CD14-positive monocyte (primary cell): ENCODE results near the gene TAS2R30. TPM values are rescaled to one million over a fixed set of nuclear protein-coding genes. Genes with fewer than 3 reads are reported as not detected.

ENCODE experiments used
- DNase-seq, 3 donors: peaks; one replicate each; pipeline ENCODE4 v3.0.0-alpha.2; 2011 to 2022
- H2AFZ ChIP-seq: 2 replicates; pipeline ENCODE4 v1.6.0; 2012; ENCODE audit warnings: mild to moderate bottlenecking, low read depth, low read length, inconsistent platforms; ENCODE audit not compliant: insufficient read depth, poor library complexity, severe bottlenecking
- H3K27ac ChIP-seq, 2 donors: 1 replicate in 1 of 2; 2 replicates in 1 of 2; pipeline ENCODE4 v1.5.1; 2012 to 2013; ENCODE audit warnings: low read length in 2 of 2, control low read depth in 1 of 2, inconsistent platforms in 1 of 2, low read depth in 1 of 2, mild to moderate bottlenecking in 1 of 2
- H3K27me3 ChIP-seq, 2 donors: one replicate each; pipeline versions ENCODE4 v1.6.0 to v1.6.1; 2011 to 2013; ENCODE audit warnings: low read length in 2 of 2; ENCODE audit not compliant: control insufficient read depth in 2 of 2, insufficient read depth in 2 of 2
- H3K36me3 ChIP-seq, 2 donors: replicated peaks in 1 of 2; 1 replicate in 1 of 2; 2 replicates in 1 of 2; pipeline versions ENCODE4 v1.5.1 to v1.6.1; 2012 to 2013; ENCODE audit warnings: low read length in 2 of 2, control low read depth in 1 of 2, inconsistent platforms in 1 of 2, mild to moderate bottlenecking in 1 of 2; ENCODE audit not compliant: insufficient read depth in 2 of 2, control insufficient read depth in 1 of 2
- H3K4me1 ChIP-seq, 2 donors: 1 replicate in 1 of 2; 2 replicates in 1 of 2; pipeline versions ENCODE4 v1.5.1 to v1.6.1; 2012 to 2013; ENCODE audit warnings: low read length in 2 of 2, control low read depth in 1 of 2, inconsistent platforms in 1 of 2, mild to moderate bottlenecking in 1 of 2, moderate library complexity in 1 of 2; ENCODE audit not compliant: insufficient read depth in 2 of 2, control insufficient read depth in 1 of 2
- H3K4me2 ChIP-seq: replicated peaks from 2 replicates; pipeline ENCODE3; 2012; ENCODE audit warnings: low read length, moderate library complexity, mild to moderate bottlenecking; ENCODE audit not compliant: poor library complexity, severe bottlenecking; ENCODE audit errors: extremely low read depth
- H3K4me3 ChIP-seq, 3 experiments: fragments of 200-600 bp in 1 of 3; sonication (generic) in 1 of 3; replicated peaks in 1 of 3; 1 replicate in 2 of 3; 2 replicates in 1 of 3; pipeline ENCODE4 v1.5.1; 2011 to 2013; ENCODE audit warnings: low read length in 3 of 3, mild to moderate bottlenecking in 3 of 3, control low read depth in 2 of 3, low read depth in 2 of 3, inconsistent platforms in 1 of 3, moderate library complexity in 1 of 3
- H3K79me2 ChIP-seq: 2 replicates; pipeline ENCODE4 v1.6.0; 2012; ENCODE audit warnings: mild to moderate bottlenecking, control low read depth, inconsistent platforms, low read length, moderate library complexity; ENCODE audit not compliant: insufficient read depth
- H3K9ac ChIP-seq: 2 replicates; pipeline ENCODE4 v1.6.0; 2017; ENCODE audit warnings: low read length, mild to moderate bottlenecking; ENCODE audit not compliant: insufficient read depth, poor library complexity, severe bottlenecking
- H3K9me3 ChIP-seq, 2 donors: replicated peaks in 1 of 2; 1 replicate in 1 of 2; 2 replicates in 1 of 2; pipeline versions ENCODE4 v1.5.1 to v1.6.1; 2012 to 2013; ENCODE audit warnings: low read length in 2 of 2, control low read depth in 1 of 2; ENCODE audit not compliant: control insufficient read depth in 1 of 2, insufficient read depth in 1 of 2
- H4K20me1 ChIP-seq: 2 replicates; pipeline ENCODE4 v1.6.0; 2012; ENCODE audit warnings: mild to moderate bottlenecking, low read length, control low read depth, moderate library complexity; ENCODE audit not compliant: insufficient read depth
- H3K27ac Mint-ChIP-seq, 7 donors: one replicate each; pipeline ENCODE4 v1.8.0; 2020; ENCODE audit warnings: mild to moderate bottlenecking in 7 of 7, mixed read lengths in 7 of 7, moderate library complexity in 6 of 7, inconsistent platforms in 2 of 7
- H3K27me3 Mint-ChIP-seq, 3 donors: one replicate each; pipeline ENCODE4 v1.8.0; 2021 to 2022; ENCODE audit warnings: low read depth in 3 of 3, mild to moderate bottlenecking in 3 of 3, mixed read lengths in 3 of 3, moderate library complexity in 3 of 3, inconsistent platforms in 1 of 3
- H3K36me3 Mint-ChIP-seq, 2 donors: one replicate each; pipeline ENCODE4 v1.8.0; 2020; ENCODE audit warnings: mixed read lengths in 2 of 2, inconsistent platforms in 1 of 2, mild to moderate bottlenecking in 1 of 2
- H3K4me1 Mint-ChIP-seq: one replicate; pipeline ENCODE4 v1.8.0; 2020; ENCODE audit warnings: mild to moderate bottlenecking, mixed read lengths
- H3K4me3 Mint-ChIP-seq, 2 donors: one replicate each; pipeline ENCODE4 v1.8.0; 2020; ENCODE audit warnings: mild to moderate bottlenecking in 2 of 2, mixed read lengths in 2 of 2, moderate library complexity in 1 of 2
- H3K9me3 Mint-ChIP-seq, 7 donors: one replicate each; pipeline ENCODE4 v1.8.0; 2020 to 2022; ENCODE audit warnings: mixed read lengths in 7 of 7, mild to moderate bottlenecking in 6 of 7, moderate library complexity in 6 of 7, inconsistent platforms in 2 of 7
- WGBS: methylation state at CpG from one replicate; pipeline ENCODE4 v1.1.5; 2013; ENCODE audit warnings: missing lambda C conversion rate; ENCODE audit not compliant: insufficient coverage; 5-methylcytosine and 5-hydroxymethylcytosine counted together
- intact Hi-C, 2 donors: fragments of 100-400 bp; cut with micrococcal nuclease; formaldehyde crosslinking; loops; one replicate each; pipeline versions ENCODE4 v1.15.0 to v1.15.1; 2023
- polyA plus RNA-seq, 3 donors: library from polyadenylated mRNA; depleted of rRNA in 1 of 3; unstranded in 2 of 3; stranded (reverse) in 1 of 3; fragments of 300-500 nt in 2 of 3; fragments of >200 nt in 1 of 3; fragmentation: Illumina TruSeq in 2 of 3; gene quantifications; 1 replicate in 2 of 3; 2 replicates in 1 of 3; pipeline ENCODE4 v1.2.3, GENCODE V29; 2012 to 2021
- TF ChIP-seq, protein P1 (sequence below): fragments of 200-600 bp; IDR thresholded peaks from one replicate; pipeline ENCODE4 v1.8.0; 2022; ENCODE audit warnings: antibody characterized with exemption, mild to moderate bottlenecking

TAS2R30 gene
- polyA plus RNA-seq, 3 donors = 0.05 TPM; not detected in 2

DNA sequence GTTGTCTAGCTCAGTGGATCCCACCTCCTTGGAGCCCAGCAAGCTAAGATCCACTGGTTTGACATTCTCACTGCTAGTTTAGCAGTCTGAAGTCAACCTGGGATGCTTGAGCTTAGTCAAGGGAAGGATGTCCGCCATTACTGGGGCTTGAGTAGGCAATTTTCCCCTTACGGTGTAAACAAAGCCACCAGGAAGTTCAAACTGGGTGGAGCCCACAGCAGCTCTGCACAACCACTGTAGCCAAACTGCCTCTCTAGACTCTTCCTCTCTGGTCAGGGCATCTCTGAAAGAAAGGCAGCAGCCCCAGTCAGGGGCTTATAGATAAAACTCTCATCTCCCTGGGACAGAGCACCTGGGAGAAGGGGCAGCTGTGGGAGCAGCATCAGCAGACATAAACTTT lies 25.6 kb downstream of the TAS2R30 start:
- no peak overlapping the region for H3K4me3 ChIP-seq
- no peaks in the 10 kb centered on the region for H3K4me1 ChIP-seq
- H3K27me3 ChIP-seq = no peaks in the 10 kb centered on the region
- peaks cover 13 to 15% of the 10 kb centered on the region in 2 donors for H3K9me3 ChIP-seq
- H3K4me2 ChIP-seq = no peak overlapping the region
- H3K36me3 Mint-ChIP-seq = peaks cover 24 to 43% of the 10 kb centered on the region in 2 donors
- H3K4me1 Mint-ChIP-seq = peaks cover 9% of the 10 kb centered on the region
- no peak overlapping the region for H2AFZ ChIP-seq
- H3K79me2 ChIP-seq = peaks cover 31% of the 10 kb centered on the region
- H3K9ac ChIP-seq = no peak overlapping the region
- WGBS = 88% methylated on average over 2 of the region's 2 CpGs
- intact Hi-C loops = no loop called here
- TF ChIP-seq, protein P1, sequence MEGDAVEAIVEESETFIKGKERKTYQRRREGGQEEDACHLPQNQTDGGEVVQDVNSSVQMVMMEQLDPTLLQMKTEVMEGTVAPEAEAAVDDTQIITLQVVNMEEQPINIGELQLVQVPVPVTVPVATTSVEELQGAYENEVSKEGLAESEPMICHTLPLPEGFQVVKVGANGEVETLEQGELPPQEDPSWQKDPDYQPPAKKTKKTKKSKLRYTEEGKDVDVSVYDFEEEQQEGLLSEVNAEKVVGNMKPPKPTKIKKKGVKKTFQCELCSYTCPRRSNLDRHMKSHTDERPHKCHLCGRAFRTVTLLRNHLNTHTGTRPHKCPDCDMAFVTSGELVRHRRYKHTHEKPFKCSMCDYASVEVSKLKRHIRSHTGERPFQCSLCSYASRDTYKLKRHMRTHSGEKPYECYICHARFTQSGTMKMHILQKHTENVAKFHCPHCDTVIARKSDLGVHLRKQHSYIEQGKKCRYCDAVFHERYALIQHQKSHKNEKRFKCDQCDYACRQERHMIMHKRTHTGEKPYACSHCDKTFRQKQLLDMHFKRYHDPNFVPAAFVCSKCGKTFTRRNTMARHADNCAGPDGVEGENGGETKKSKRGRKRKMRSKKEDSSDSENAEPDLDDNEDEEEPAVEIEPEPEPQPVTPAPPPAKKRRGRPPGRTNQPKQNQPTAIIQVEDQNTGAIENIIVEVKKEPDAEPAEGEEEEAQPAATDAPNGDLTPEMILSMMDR = no peak
- H3K36me3 ChIP-seq = no peaks in the 10 kb centered on the region
- peaks cover 19 to 38% (median 31%) of the 10 kb centered on the region in 7 donors for H3K9me3 Mint-ChIP-seq
- H3K27ac Mint-ChIP-seq = no peak overlapping the region
- H4K20me1 ChIP-seq = peaks cover under 1% of the 10 kb centered on the region
- no peak for DNase-seq
- H3K27ac ChIP-seq = no peak overlapping the region
- H3K27me3 Mint-ChIP-seq = peaks cover 0 to 2% (median 0%) of the 10 kb centered on the region in 3 donors
- H3K4me3 Mint-ChIP-seq = no peak overlapping the region

DNA sequence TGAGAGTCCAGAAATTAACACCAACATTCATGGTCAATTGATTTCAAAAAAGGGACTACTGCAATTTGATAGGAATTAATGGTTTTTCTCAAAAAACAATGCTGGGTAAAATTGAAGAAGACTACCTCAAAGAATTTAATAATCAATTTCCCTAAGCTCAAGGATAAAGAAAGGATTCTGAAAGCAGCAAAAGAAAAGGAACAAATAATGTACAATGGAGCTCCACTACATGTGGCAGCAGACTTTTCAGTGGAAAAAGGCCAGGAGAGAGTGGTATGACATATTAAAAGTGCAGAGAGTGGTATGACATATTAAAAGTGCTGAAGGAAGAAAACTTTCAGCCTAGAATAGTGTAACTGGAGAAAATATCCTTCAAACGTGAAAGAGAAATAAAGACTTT lies 26.7 kb downstream of the TAS2R30 start:
- intact Hi-C loops = no loop called here

More for the DNA sequence above, 26.7 kb downstream of the TAS2R30 start:
- no peak overlapping the region for H3K4me3 Mint-ChIP-seq
- no peaks in the 10 kb centered on the region for H3K4me1 ChIP-seq
- WGBS = no CpG with 5 or more reads among the region's 1 CpG
- H3K36me3 Mint-ChIP-seq = peaks cover 25 to 42% of the 10 kb centered on the region in 2 donors
- peaks cover 3% of the 10 kb centered on the region for H4K20me1 ChIP-seq
- no peak overlapping the region for H3K9ac ChIP-seq
- peaks cover 0 to 2% (median 0%) of the 10 kb centered on the region in 3 donors for H3K27me3 Mint-ChIP-seq
- DNase-seq = no peak
- no peak overlapping the region for H2AFZ ChIP-seq
- H3K27ac Mint-ChIP-seq = no peak overlapping the region
- peaks cover 23% of the 10 kb centered on the region for H3K79me2 ChIP-seq
- H3K9me3 ChIP-seq = peaks cover 13 to 15% of the 10 kb centered on the region in 2 donors
- H3K4me1 Mint-ChIP-seq = peaks cover 9% of the 10 kb centered on the region
- H3K36me3 ChIP-seq = no peaks in the 10 kb centered on the region
- H3K27ac ChIP-seq = no peak overlapping the region
- H3K4me2 ChIP-seq = no peak overlapping the region
- no peak overlapping the region for H3K4me3 ChIP-seq
- H3K9me3 Mint-ChIP-seq = peaks cover 16 to 36% (median 34%) of the 10 kb centered on the region in 7 donors
- TF ChIP-seq, protein P1 = no peak
- H3K27me3 ChIP-seq = no peaks in the 10 kb centered on the region
